Central memory CD4-positive, alpha-beta T cell (primary cell): Measurements from ENCODE around the gene DNAJC22.
A peak's percentile ranks its signal among the peaks of the same experiment; 100 is the strongest.
"Not testable (repeated sequence)": the region's sequence is repeated elsewhere in the genome, so short reads cannot be mapped to it uniquely, and the experiment has no call there.

ENCODE experiments used
- DNase-seq: peaks from one replicate; pipeline ENCODE4 v3.0.0; 2022

The DNAJC22 gene

DNA sequence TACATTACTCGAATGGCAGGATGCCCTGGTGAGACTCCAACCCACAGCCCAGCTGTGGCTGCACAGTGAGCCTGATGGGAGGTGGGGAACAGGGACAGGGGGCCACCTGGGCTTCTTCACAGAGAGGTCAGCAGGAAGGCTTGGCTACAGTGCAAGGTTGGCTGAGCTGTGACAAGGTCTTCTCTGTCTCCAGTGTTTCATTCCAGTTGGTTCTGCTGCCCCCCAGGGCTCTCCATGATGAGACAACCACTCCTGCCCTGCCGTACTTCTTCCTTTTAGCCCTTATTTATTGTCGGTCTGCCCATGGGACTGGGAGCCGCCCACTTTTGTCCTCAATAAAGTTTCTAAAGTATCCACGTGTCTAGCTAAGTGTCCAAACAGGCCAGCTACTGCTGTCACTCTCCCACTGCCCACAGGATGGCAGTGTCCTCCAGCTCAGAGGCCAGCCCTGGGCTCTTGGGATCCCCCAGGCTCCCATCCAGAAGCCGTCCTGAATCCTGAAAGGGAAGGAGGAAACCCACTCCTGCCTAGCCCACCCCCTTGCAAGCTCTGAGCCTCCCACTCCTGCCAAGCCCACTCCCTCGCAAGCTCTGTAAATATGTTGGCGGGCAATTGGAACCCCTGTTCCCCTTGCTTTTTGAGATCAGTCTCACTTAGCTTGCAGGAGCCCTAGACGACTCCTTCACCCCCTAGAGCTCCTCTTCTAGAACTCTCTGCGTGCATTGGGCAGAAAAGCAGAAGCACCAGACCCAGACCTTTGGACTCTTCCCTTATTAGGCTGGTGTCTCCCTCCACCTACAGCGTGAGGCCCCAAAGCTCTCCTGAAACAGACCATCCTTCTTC is 15.1 kb upstream of the DNAJC22 start:
- no peak for DNase-seq

GRCh38 chr12:49332441-49332861 is 14.2 kb upstream of the DNAJC22 start:
- DNase-seq, result no peak

GRCh38 chr12:49332891-49333371 is 13.8 kb upstream of the DNAJC22 start:
- no peak for DNase-seq

- DNase-seq, result not testable (repeated sequence)
These were observed 12.9 kb upstream of the DNAJC22 start for GRCh38 chr12:49333778-49334177.

GRCh38 chr12:49334226-49334625 is 12.5 kb upstream of the DNAJC22 start:
- DNase-seq, result no peak

DNA sequence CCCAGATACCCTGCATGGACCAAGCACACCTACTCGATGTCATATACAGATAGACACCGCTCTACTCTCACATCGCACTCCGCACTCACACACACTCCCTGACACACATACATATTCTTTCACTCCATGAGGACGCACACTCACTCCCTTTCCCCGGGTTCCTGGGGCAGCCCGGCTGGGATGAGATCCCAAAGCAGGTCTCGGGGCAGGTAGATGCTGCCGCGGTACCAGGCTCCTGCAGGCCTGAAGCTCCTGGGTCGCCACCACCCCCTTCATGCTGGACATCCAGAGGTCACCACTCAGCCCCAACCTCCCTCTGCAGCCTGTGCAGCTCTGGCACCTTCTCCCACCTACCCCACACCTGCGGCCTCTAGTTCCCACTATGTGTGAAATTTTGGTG is 12.0 kb upstream of the DNAJC22 start:
- no peak for DNase-seq

- no peak for DNase-seq
These were observed 11.4 kb upstream of the DNAJC22 start for GRCh38 chr12:49335118-49335954.

DNA sequence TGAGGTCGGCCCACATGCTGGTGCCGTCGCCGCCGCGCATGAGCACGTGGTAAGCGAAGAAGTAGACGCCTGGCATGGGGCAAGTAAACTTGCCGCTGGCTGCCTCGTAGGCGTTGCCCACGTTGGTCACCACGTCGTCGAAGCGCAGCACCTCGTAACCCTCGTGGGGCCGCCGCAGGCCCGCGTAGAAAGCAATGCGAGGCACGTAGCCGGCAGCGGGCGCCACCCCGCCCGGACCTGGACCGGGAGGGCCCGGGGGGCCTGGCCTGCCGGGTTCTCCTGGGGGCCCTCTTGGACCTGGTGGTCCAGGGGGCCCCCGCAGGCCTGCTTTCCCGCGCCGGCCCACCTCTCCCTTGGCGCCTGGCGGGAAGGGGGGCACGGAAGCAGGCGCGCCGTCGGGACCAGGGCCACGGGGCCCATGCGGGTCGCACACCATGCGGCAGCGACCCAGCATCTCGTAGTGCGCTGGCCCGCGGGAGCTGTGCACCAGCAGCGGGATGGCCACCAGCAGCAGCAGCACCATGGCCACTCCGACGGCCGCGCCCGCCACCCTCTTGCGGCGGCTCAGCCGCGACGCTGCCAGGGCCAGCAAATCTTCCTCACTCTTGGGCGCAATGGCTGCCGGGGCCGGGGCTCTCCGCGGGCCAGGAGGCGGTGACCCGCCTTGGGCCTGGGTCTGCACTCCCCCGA is 10.6 kb upstream of the DNAJC22 start:
- no peak for DNase-seq

DNA sequence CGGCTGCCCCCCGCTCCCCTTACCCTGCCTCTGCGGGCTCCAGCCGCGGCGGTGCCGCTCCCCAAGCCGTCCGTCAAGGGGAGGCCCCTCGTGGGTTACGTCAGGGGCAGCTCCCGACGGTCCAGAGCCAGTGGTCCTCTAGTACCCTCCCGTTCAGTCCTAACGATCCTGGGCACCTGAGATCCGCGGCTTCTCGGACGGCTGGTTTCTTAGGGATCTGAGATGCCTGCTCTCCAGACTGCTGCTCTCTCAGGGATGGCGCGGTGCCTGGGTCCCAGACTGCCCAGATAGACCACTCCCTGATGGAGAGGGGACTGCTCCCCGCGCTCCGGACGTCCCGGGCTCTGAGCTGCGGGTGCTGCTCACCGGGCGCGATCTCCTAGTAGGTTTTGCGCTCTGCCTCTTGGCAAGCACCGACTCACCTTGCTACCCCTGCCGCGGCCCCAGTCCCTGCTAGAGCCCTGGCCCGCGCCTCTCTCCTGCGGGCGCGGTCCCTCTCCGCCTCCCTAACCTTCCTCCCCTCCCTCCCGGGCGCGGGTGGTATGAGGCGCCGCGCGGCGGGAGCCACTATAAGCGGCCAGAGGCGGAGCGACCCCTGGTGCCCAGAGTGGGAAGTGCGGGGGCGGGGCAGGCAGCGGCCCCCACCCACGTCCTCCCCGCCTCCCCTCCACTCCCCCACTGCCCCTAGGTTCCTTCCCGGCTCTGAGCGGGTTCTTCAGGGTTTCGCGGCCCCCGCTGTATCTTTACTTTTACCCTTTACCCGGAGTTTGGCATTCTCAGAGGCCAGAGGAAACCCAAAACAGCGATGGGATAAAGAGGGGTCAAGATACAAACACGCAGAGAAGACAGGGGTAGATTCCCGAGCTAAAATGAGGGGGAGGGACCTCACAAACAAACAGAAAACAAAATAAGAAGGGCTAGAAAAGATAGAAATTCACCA is 9.8 kb upstream of the DNAJC22 start, which contains the start of gene C1QL4:
C1QL4 (minus strand) TSS at position 544 of the 940 bp plus-strand sequence. CDS start 711 bp downstream, outside the sequence.
- DNase-seq, result peak; percentile 80

DNA sequence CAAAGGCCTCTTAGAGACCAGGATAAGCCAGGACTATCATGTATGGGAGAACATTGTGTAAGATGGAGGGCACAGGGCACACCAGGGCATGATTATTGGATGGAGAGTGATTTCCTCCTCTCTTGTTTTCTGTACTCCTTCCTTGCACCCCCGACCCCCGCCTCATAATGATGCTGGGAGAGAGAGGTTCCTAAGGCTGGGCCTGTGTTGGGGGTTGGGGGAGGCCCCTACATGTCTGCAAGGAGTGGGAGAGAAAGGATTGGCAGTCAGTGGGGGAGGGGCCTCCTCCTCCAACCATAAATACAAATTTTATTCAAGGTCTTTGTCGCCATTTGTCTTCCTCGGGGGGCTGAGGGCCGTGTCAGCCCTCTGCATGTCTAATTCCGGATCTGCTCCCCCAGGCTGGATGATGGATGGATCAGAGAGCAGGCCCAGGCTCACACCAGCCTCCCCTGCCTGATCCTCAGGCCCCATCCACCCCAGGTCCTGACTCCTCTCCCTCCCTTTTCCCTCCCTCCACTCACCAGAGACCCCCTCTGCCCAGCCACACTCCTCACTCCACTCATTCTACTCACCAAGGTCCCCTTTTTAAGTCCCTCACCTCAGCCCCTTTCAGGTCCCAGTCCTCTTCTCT is 7.7 kb upstream of the DNAJC22 start:
- no peak for DNase-seq

DNA sequence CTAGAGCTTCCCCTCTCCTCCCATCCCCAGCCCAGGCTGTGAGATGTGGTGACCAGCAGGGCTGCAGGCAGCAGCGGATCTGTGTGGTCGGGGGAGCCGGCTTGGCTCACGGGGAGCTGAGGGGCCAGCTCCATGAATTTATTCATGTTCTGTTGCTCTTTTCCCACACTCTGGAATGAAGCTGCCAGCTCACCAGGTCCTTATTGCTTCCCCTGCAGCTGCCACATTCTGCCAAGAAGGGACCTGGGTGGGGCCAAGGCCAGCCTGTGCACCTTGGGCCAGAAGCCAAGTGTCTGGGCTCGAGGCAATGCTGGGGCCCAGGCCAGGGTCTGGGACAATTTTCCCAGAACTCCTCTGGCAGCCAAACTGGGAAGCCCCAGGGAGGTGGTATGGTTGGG is 7.2 kb upstream of the DNAJC22 start:
- no peak for DNase-seq

DNA sequence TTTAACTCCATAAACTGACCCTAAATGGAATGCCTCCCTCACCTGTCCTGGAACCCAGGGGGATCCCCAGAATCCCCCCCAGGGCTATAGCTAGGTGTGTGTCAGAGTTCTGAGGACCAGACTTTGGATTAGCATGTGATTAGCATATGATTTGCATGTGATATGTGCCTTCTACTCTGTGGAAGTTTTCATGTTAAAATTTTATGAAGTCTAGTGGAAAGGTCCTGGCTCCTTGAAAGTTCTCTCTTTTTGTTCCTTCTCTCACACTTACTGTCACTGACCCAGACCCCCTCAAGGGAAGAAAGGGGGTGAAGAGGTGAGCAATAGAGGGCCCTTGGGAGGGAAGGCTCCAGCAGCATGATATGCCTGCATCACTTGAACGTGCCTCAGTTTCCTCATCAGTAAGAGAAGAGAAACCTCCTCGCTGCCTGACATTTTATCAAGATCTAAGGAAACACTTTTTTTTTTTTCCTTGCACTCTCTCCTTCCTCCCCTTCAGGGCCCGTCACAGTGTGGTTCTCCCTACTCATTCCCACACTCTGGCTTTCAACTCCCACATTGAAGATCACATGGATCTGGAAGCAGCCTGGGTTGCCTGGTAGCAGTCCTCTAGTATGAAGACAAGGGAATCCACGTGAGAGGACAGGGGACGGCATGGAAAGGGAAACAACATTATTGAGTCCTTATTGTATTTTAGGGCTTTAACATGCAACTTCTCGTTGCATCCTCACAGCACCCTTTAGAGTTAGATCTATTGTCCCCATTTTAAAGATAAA is 6.4 kb upstream of the DNAJC22 start:
- no peak for DNase-seq

GRCh38 chr12:49340971-49341776 is 5.5 kb upstream of the DNAJC22 start:
- DNase-seq, result no peak

DNA sequence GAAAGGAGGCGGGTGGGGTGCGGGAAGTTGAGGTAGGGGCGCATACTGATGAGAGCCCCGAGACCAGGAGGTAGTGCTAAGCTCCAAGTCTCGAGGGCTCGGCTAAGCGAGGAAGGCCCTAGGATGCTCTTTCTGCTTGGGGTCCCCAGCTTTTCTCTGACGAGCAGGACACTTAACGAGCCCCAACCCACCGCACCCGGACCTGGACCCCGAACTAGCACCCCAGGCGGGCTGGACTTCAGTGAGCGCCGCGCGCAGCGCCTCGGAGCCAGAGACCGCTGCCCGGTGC is 5.0 kb upstream of the DNAJC22 start:
- no peak for DNase-seq

GRCh38 chr12:49342066-49342913 is 4.4 kb upstream of the DNAJC22 start:
- peak; percentile 57 for DNase-seq

DNA sequence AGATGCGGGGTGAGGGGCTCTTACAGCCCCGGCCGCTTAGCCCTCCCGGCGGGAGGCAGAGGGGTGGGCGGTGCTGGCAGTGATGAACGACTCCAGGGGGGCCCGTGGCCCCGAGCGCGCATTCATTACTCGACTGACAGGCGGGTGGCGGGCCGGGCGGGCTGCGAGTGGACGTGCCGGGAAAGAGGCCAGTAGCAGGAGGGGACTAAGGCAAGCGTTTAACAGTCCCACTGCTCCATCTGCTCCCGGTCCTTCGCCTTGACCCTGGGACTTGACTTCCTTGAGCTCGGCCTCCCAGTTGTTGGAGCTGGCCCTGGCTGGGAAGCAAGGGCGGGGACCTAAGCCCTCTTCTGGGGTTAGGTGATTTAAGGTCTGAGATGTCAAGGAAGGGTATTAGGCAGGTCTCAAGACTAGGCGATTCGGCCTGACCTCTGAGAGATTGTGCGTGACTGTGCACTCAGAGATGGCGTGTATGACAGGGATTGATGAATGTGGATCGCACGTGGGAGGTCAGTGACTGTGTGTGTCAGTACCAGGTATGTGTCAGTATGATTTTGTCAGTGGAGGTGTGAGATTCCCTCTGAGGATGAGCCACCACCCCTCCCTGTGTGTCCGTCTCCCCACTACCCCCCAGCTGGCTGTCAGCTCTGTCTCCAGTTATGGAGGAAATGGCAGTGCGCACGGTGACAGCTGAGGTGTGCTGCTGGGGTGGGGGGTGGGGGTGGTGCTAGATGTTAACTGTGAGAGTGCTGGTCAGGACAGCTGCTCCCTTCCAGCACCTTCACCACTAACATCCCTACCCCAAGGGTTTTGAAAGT is 3.6 kb upstream of the DNAJC22 start:
- DNase-seq, result no peak

DNA sequence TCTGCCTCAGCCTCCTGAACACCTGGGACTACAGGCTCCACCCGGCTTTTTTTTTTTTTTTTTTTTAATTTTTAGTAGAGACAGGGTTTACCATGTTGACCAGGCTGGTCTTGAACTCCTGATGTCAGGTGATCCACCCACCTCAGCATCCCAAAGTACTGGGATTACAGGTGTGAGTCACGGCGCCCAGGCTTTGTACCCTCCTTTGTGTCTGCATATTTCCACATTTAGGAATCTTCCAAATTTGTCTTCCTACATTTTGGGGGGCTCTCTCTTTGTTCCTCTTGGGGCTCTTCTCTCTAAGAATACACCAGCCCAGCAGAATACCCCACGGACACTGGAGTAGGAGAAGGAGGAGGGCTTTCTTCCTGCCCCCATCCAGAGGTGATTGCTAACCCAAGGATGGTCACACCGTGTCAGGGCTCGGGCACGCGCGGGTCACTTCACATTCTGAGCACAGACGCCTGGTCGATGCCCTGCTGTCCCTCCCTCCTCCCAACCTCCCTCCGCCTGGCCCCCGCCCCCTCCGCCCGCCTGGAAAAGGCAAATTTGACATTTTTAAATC is 2.1 kb upstream of the DNAJC22 start:
- DNase-seq, result no peak
